Measurements from ENCODE around the gene SPEF1. TPM values are rescaled to one million over a fixed set of nuclear protein-coding genes. Genes with fewer than 3 reads are reported as not detected.

SPEF1 gene
- total and polyA plus RNA-seq, 7 donors, result 0.12 to 1.7 (median 0.24) TPM; not detected in 3

- no peaks in the 10 kb centered on the region for H3K36me3 ChIP-seq (ENCODE audit: insufficient read depth in 1 of 2, low read depth in 1 of 2)
- no peaks in the 10 kb centered on the region for H3K9me3 ChIP-seq
- TF ChIP-seq CTCF (IDR thresholded peaks at IDR 0.05), result no peak
- peak in 1 of 4 donors; percentile 26 for ATAC-seq
- 84 to 88% (median 84%) methylated on average over 3 of the region's 3 CpGs for WGBS, 3 donors
- no peaks in the 10 kb centered on the region for H3K4me1 ChIP-seq
- H3K4me3 ChIP-seq, result no peak overlapping the region
- intact Hi-C loops (cut with DNase I), result no loop called here
- H3K27ac ChIP-seq, result no peak overlapping the region
- H3K27me3 ChIP-seq (ENCODE audit: insufficient read depth in 3 of 3, low read length in 2 of 3), result peaks cover 0 to 38% (median 4%) of the 10 kb centered on the region in 3 donors
- DNase-seq, result peak in 1 of 2 donors; percentile 38
Measured at GRCh38 chr20:3728876-3729275, 52.4 kb downstream of the SPEF1 start.

- no peak overlapping the region for H3K4me3 ChIP-seq
- H3K27me3 ChIP-seq (ENCODE audit: insufficient read depth in 3 of 3, low read length in 2 of 3), result peaks cover 0 to 37% (median 4%) of the 10 kb centered on the region in 3 donors
- no peaks in the 10 kb centered on the region for H3K4me1 ChIP-seq
- intact Hi-C loops (cut with DNase I), result no loop called here
- no peaks in the 10 kb centered on the region for H3K9me3 ChIP-seq
- WGBS, 3 donors, result 70 to 95% (median 79%) methylated on average over 5 of the region's 5 CpGs
- no peaks in the 10 kb centered on the region for H3K36me3 ChIP-seq (ENCODE audit: insufficient read depth in 1 of 2, low read depth in 1 of 2)
- peak overlapping the region; percentile 23 for H3K27ac ChIP-seq
- DNase-seq, result no peak
- no peak for ATAC-seq
- no peak for TF ChIP-seq CTCF (IDR thresholded peaks at IDR 0.05)
Measured at GRCh38 chr20:3728354-3728753, 52.9 kb downstream of the SPEF1 start.

Other genes starting within 250 kb of the SPEF1 start
- not detected for gene GFRA4, start 118.0 kb downstream of the SPEF1 start, total RNA-seq
- not detected for gene GFRA4, start 118.0 kb downstream of the SPEF1 start, polyA plus RNA-seq
- gene ADAM33, start 99.4 kb downstream of the SPEF1 start, total RNA-seq, result 1 to 10 TPM; 2.4 to 8.9 (median 3.1) TPM
- 1 to 10 TPM; 4.3 to 6.6 (median 4.6) TPM for gene ADAM33, start 99.4 kb downstream of the SPEF1 start, polyA plus RNA-seq
- 1 to 10 TPM; 2.3 to 6.2 (median 3.5) TPM for gene SIGLEC1, start 68.8 kb downstream of the SPEF1 start, total RNA-seq
- gene SIGLEC1, start 68.8 kb downstream of the SPEF1 start, polyA plus RNA-seq, result 1 to 10 TPM in 2 of 3 donors, under 1 TPM in 1; 0.98 to 2.6 (median 1.3) TPM
- gene HSPA12B, start 48.8 kb downstream of the SPEF1 start, total RNA-seq, result 1 to 10 TPM; 5.7 to 9.7 (median 8.2) TPM
- gene HSPA12B, start 48.8 kb downstream of the SPEF1 start, polyA plus RNA-seq, result 1 to 10 TPM; 4.0 to 7.6 (median 7.5) TPM
- gene ADISSP, start 13.7 kb downstream of the SPEF1 start, total RNA-seq, result 10 to 100 TPM; 11.9 to 16.0 (median 13.4) TPM
- 10 to 100 TPM; 10.7 to 24.7 (median 15.4) TPM for gene ADISSP, start 13.7 kb downstream of the SPEF1 start, polyA plus RNA-seq
- gene CENPB, start 5.3 kb upstream of the SPEF1 start, total RNA-seq, result 100 to 1,000 TPM in 1 of 4 donors, 10 to 100 TPM in 3; 74.3 to 129 (median 97.8) TPM
- gene CENPB, start 5.3 kb upstream of the SPEF1 start, polyA plus RNA-seq, result 100 to 1,000 TPM in 2 of 3 donors, 10 to 100 TPM in 1; 84.0 to 144 (median 116) TPM
- gene CDC25B, start 14.9 kb upstream of the SPEF1 start, total RNA-seq, result 1 to 10 TPM; 7.1 to 9.1 (median 8.4) TPM
- 1 to 10 TPM; 5.1 to 6.8 (median 6.6) TPM for gene CDC25B, start 14.9 kb upstream of the SPEF1 start, polyA plus RNA-seq
- 10 to 100 TPM; 11.8 to 17.5 (median 12.1) TPM for gene AP5S1, start 39.1 kb upstream of the SPEF1 start, total RNA-seq
- 10 to 100 TPM; 11.0 to 25.2 (median 12.9) TPM for gene AP5S1, start 39.1 kb upstream of the SPEF1 start, polyA plus RNA-seq
- gene MAVS, start 65.4 kb upstream of the SPEF1 start, total RNA-seq, result 10 to 100 TPM; 49.7 to 61.3 (median 50.7) TPM
- gene MAVS, start 65.4 kb upstream of the SPEF1 start, polyA plus RNA-seq, result 10 to 100 TPM; 14.0 to 32.4 (median 19.2) TPM
- gene PANK2, start 107.9 kb upstream of the SPEF1 start, total RNA-seq, result 10 to 100 TPM; 12.6 to 20.5 (median 17.3) TPM
- gene PANK2, start 107.9 kb upstream of the SPEF1 start, polyA plus RNA-seq, result 10 to 100 TPM in 2 of 3 donors, 1 to 10 TPM in 1; 9.7 to 32.9 (median 18.6) TPM
- 1 to 10 TPM; 1.4 to 3.1 (median 2.3) TPM for gene RNF24, start 234.1 kb upstream of the SPEF1 start, total RNA-seq
- 1 to 10 TPM in 2 of 3 donors, under 1 TPM in 1; 0.48 to 1.5 (median 1.3) TPM for gene RNF24, start 234.1 kb upstream of the SPEF1 start, polyA plus RNA-seq

All from psoas muscle (tissue), 8 donors.